GM10847 (cell line): Measurements from ENCODE around the gene MARS1.

ENCODE experiments used
- POLR2A ChIP-seq: IDR thresholded peaks from 2 replicates; pipeline ENCODE4 v1.6.1; 2011; ENCODE audit not compliant: insufficient read length; ENCODE audit errors: extremely low read depth

The MARS1 gene

DNA sequence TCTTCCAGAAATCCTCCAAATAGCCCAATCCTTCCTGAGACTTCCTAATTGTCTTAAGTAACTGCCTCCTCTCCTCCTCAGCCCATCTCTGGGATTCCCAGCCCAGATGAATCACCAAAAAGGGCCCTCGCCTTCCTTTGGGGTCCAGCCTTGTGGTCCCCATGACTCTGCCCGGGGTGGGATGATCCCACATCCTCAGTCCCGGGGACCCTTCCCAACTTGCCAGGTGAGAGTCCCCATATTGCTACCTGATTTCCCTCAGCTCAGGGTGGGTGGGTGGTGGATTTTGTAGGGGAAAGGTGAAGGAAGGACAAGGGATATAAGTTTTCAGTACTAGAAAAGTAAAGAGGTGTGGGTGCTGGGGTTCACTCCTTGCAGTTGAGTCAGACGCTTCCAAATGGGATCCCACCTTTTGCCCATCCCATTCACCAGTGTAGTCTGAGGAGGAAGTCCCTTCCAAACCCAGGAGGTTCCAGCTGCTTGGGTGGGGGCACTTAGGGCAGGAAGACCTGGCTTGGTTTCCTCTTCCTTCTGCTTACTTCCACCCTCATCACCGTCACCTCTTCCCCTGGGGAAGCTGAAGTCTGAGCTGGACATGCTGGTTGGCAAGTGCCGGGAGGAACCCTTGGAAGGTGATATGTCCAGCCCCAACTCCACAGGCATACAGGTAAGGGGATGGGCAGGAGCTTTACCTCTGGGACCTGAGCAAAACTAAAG, 22.7 kb upstream of the MARS1 start:
- no peak for TF ChIP-seq POLR2A

DNA sequence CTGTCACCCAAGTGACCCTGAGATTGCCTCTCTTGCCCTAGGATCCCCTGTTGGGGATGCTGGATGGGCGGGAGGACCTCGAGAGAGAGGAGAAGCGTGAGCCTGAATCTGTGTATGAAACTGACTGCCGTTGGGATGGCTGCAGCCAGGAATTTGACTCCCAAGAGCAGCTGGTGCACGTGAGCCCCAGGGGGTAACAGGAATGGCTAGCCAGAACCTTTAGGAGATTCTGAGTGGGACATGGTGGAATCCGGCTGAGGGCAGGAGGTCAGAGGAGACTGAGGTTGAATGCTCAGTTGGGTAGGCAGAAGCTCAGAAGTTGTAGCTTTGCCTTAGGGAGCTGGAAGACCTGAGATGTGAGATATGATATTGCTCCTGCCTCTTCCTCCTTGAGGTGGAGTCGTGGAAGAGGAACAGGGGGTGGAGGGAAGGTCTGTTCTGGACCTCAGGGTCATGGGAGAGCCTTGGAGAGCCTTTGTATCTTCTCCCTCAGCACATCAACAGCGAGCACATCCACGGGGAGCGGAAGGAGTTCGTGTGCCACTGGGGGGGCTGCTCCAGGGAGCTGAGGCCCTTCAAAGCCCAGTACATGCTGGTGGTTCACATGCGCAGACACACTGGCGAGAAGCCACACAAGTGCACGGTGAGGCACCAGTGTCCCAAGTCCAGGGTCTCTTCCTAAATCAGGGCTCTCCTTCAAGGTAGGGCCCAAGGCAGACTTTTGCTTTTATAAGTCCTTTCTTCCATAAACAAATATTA, 21.9 kb upstream of the MARS1 start:
- no peak for TF ChIP-seq POLR2A

DNA sequence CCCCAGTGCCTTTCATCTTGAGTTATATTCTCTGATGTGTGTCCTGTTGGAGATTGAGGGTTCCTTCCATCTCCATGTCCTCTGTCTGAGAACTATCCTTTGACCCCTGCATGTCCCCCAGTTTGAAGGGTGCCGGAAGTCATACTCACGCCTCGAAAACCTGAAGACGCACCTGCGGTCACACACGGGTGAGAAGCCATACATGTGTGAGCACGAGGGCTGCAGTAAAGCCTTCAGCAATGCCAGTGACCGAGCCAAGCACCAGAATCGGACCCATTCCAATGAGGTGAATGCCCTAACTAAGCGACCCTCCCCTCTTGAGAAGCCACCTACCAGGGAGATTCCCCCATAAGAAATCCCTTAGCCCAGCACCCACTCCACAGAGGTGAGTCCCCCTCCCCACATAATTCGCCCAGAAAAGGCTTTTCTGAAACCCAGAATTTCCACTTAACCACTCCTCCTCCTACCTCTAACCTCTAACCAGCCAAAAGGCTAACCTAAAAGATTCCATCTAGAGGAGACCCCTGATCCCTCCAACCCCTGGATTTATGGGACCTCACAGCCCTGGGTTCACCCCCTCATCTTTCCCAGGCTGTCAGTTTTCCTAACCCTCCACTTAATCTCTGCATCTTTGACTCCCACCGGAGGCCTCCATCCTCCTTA, 20.5 kb upstream of the MARS1 start:
- no peak for TF ChIP-seq POLR2A

DNA sequence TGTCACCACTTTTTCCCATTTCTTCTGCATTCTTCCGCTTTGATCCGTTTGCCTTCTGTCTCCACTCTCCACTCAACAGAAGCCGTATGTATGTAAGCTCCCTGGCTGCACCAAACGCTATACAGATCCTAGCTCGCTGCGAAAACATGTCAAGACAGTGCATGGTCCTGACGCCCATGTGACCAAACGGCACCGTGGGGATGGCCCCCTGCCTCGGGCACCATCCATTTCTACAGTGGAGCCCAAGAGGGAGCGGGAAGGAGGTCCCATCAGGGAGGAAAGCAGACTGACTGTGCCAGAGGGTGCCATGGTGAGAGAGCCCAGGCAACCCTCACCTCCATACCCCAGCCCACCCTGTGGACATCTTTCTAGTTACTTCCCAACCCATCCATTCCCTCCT, 20.0 kb upstream of the MARS1 start:
- TF ChIP-seq POLR2A = no peak

DNA sequence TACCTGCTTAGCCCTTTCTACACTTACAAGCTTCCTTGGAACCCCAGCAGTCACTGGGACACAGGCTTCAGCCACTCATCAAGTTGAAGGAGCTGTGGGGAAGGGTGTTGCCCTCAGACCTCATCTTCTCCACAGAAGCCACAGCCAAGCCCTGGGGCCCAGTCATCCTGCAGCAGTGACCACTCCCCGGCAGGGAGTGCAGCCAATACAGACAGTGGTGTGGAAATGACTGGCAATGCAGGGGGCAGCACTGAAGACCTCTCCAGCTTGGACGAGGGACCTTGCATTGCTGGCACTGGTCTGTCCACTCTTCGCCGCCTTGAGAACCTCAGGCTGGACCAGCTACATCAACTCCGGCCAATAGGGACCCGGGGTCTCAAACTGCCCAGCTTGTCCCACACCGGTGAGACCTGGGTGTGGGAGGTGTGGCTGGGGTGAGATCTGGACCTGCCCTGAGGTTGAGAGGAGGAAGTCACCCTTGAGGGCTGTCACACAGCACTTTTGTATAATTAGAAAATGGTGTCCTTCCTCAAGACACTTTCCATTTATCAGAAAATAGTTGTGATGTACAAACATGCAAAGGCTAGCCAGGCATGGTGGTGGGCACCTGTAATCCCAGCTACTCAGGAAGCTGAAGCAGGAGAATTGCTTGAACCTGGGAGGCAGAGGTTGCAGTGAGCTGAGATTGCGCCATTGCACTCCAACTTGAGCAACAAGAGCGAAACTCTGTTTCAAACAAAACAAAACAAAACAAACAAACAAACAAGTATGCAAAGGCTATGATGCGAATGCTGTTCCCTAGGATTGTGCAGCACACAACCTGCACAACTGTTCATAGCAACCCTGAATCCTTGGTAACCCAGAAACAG, 18.3 kb upstream of the MARS1 start:
- no peak for TF ChIP-seq POLR2A

DNA sequence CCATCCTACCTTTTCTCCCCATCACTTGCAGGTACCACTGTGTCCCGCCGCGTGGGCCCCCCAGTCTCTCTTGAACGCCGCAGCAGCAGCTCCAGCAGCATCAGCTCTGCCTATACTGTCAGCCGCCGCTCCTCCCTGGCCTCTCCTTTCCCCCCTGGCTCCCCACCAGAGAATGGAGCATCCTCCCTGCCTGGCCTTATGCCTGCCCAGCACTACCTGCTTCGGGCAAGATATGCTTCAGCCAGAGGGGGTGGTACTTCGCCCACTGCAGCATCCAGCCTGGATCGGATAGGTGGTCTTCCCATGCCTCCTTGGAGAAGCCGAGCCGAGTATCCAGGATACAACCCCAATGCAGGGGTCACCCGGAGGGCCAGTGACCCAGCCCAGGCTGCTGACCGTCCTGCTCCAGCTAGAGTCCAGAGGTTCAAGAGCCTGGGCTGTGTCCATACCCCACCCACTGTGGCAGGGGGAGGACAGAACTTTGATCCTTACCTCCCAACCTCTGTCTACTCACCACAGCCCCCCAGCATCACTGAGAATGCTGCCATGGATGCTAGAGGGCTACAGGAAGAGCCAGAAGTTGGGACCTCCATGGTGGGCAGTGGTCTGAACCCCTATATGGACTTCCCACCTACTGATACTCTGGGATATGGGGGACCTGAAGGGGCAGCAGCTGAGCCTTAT, 17.4 kb upstream of the MARS1 start:
- no peak for TF ChIP-seq POLR2A

DNA sequence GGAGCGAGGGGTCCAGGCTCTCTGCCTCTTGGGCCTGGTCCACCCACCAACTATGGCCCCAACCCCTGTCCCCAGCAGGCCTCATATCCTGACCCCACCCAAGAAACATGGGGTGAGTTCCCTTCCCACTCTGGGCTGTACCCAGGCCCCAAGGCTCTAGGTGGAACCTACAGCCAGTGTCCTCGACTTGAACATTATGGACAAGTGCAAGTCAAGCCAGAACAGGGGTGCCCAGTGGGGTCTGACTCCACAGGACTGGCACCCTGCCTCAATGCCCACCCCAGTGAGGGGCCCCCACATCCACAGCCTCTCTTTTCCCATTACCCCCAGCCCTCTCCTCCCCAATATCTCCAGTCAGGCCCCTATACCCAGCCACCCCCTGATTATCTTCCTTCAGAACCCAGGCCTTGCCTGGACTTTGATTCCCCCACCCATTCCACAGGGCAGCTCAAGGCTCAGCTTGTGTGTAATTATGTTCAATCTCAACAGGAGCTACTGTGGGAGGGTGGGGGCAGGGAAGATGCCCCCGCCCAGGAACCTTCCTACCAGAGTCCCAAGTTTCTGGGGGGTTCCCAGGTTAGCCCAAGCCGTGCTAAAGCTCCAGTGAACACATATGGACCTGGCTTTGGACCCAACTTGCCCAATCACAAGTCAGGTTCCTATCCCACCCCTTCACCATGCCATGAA, 16.8 kb upstream of the MARS1 start:
- no peak for TF ChIP-seq POLR2A

DNA sequence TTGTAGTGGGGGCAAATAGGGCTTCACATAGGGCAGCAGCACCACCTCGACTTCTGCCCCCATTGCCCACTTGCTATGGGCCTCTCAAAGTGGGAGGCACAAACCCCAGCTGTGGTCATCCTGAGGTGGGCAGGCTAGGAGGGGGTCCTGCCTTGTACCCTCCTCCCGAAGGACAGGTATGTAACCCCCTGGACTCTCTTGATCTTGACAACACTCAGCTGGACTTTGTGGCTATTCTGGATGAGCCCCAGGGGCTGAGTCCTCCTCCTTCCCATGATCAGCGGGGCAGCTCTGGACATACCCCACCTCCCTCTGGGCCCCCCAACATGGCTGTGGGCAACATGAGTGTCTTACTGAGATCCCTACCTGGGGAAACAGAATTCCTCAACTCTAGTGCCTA, 16.2 kb upstream of the MARS1 start:
- no peak for TF ChIP-seq POLR2A

DNA sequence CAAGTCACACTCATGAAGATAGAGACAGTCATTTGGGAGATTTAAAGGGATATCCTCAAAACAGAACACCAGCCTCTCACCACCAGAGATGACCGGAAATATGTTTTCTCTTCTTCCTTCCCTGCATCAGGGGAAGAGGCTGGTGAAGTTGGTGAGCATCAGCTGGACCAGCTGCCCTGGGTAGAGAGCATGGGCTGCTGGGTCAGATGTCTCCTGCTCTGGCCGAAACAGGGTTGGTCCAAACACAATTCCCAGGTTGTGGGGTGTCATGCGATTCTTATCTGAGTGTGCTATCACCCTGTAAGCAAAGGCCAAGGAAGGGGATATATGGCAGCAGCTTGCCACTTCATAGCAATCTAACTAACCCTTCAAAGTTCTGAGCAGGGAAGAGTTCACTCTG, 15.5 kb upstream of the MARS1 start:
- TF ChIP-seq POLR2A = no peak

DNA sequence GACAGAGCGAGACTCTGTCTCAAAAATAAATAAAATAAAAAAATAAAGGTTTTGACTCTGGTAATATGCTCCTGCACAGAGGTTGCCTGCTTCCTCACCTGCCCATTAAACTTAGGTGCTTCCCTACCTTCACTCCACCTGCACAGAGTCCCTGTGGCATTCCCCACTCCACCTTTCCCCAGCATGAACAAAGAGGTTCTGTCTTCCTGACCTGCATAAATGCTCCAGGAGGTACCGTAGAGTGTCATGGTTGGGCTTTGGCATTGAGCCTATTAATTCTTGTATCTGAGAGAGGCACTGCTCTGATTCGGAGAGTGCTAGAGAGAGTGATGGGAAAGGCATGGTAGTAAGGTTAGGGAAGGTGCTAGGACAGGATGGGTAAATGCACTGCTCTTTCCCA, 14.5 kb upstream of the MARS1 start:
- TF ChIP-seq POLR2A = no peak

DNA sequence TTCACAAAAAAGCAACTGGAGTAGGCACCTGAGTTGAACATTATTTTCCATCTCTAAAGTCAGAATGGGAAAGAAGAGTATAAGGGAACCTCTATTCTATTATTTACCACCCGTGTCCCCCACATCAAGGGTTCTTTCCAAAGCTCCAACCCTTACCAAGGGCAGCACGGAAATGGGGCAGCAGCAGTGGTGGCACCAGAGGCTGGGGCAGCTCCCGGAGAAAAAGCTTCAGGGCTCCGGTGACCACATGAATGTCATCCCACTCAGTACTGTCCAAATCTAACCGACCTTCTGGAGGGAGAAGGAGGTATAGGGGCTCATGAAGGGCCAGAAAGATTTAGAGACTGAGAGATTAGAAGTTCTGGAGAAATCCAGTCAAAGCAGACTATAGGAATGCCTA, 14.0 kb upstream of the MARS1 start:
- TF ChIP-seq POLR2A = no peak

DNA sequence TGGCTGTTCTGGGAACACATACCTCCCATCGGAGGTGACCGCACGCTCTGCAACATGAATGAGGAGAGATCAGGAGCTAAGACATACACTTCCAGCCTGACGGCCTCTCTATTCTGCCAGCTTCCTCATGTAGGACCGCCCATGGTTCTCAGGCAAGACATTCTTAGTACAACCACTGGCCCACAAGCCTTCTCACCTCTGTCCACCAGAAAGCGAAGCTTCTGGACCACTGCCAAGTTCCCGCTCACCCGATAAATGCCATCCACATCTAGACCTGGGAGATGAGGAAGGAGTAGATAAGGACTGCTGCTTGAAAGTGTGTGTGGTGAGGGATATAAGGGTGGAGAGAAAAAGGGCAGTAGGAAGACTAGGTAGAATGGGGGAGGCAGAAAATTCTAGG, 13.4 kb upstream of the MARS1 start:
- TF ChIP-seq POLR2A = no peak

DNA sequence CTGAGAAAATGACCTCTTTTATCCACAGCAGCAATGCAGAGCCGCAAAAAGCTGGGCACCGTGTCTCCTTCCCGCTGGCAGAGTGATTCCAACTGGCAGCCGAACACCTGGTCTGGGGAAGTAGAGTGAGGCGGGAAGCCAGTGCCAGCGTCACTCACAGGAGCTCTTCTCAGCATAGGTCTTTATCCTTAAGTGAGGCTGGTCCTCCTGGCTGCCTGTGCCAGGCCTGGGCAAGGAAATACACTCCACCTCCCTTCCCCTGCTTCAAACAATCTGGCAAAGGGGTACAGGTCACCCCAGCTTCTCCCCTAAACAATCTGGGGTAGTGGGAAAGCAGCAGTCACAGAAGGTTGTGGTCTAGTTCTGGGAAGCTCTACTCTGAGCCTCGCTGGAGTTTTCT, 13.0 kb upstream of the MARS1 start:
- no peak for TF ChIP-seq POLR2A

DNA sequence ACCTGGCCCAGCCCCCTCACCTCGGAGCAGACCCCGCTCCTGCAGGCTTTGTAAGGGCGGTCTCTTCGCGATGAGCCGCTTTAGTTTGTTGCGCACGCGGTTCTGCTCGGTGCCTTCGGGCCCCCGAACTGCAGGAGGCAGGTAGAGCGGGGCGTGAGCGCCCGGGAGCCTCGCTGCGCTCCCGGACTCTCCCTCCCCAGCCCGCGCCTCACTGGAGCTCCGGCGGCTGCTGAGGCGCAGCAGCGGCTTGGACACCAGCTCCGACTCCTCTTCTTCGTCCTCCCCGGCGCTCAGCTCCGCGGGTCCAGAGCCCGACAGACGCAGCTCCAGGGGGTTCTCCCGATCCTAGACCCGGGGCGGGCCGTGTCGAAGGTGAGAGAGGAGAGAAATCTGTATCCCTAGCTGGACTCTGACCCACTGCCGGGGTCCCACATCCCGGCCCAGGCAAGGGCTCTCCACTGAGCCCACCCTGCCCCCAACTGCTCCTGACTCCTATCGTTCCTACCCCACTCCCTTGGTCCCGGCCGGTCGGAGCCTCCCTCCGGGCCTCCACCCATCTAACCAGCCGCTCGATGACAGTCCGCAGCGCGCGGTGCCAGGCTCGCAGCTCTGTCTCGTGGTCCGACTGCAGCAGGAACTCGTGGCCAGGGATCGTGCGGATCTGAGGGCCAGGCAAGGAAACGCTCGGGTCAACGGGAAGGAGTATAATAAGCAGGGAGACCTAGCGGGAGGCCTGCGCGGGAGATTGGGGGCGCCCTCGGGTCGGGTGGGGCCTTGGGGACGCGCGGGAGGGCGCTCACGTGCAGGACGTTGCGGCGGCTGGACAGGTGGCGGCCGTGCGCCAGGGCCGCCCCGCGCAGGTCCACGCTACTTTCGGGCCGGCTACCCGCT, 12.4 kb upstream of the MARS1 start:
- no peak for TF ChIP-seq POLR2A
